Lung (tissue), 12 donors: ENCODE data around the gene TASL. TPM values are rescaled to one million over a fixed set of nuclear protein-coding genes. Genes with fewer than 3 reads are reported as not detected.

Experiments
- ATAC-seq: fragments of 200-7000 bp; cut with Tn5 transposase; one replicate; pipeline ENCODE4 v1.9.1; 2020; ENCODE audit warnings: moderate number of reproducible peaks; ENCODE audit not compliant: insufficient read depth, low FRiP score
- DNase-seq, 3 donors: peaks; one replicate each; pipeline ENCODE4 v3.0.0-alpha.2; 2013 to 2017
- H3K27ac ChIP-seq, 2 donors: one replicate each; pipeline ENCODE4 v1.5.1; 2013; ENCODE audit warnings: mild to moderate bottlenecking in 2 of 2, moderate library complexity in 2 of 2, control low read depth in 1 of 2, inconsistent platforms in 1 of 2, low read depth in 1 of 2, low read length in 1 of 2
- H3K27me3 ChIP-seq, 3 donors: one replicate each; pipeline ENCODE4 v1.5.1; 2013; ENCODE audit warnings: low read length in 2 of 3; ENCODE audit not compliant: control insufficient read depth in 3 of 3, insufficient read depth in 3 of 3
- H3K36me3 ChIP-seq, 4 donors: one replicate each; pipeline ENCODE4 v1.5.1; 2013; ENCODE audit warnings: low read length in 4 of 4, mild to moderate bottlenecking in 1 of 4, moderate library complexity in 1 of 4; ENCODE audit not compliant: control insufficient read depth in 4 of 4, insufficient read depth in 4 of 4
- H3K4me1 ChIP-seq, 5 donors: one replicate each; pipeline ENCODE4 v1.5.1; 2013; ENCODE audit warnings: low read length in 5 of 5, mild to moderate bottlenecking in 2 of 5, moderate library complexity in 1 of 5; ENCODE audit not compliant: control insufficient read depth in 5 of 5, insufficient read depth in 5 of 5
- H3K4me3 ChIP-seq: one replicate; pipeline ENCODE4 v1.5.1; 2013; ENCODE audit warnings: mild to moderate bottlenecking, control low read depth, moderate library complexity
- H3K9ac ChIP-seq, 2 donors: one replicate each; pipeline ENCODE4 v1.5.1; 2013; ENCODE audit warnings: low read length in 2 of 2, control low read depth in 1 of 2; ENCODE audit not compliant: insufficient read depth in 1 of 2
- H3K9me3 ChIP-seq, 4 donors: one replicate each; pipeline ENCODE4 v1.5.1; 2013; ENCODE audit warnings: low read length in 3 of 4, mild to moderate bottlenecking in 1 of 4, moderate library complexity in 1 of 4; ENCODE audit not compliant: control insufficient read depth in 4 of 4, insufficient read depth in 3 of 4
- WGBS, 2 donors: extraction: QIAGEN DNeasy Blood & Tissue Kit; methylation state at CpG; one replicate each; pipeline ENCODE4 v1.1.7; 2013; 5-methylcytosine and 5-hydroxymethylcytosine counted together
- polyA plus RNA-seq, 2 donors: library from polyadenylated mRNA; stranded (reverse); fragments of 200-250 nt; gene quantifications; one replicate each; pipeline ENCODE4 v1.2.1, GENCODE V29; 2013
- total RNA-seq, 2 donors: library from RNA; depleted of rRNA in 1 of 2; stranded (reverse); fragments of >200 nt in 1 of 2; gene quantifications; one replicate each; pipeline ENCODE4 v1.2.1, GENCODE V29; 2014 to 2021
- TF ChIP-seq, protein P1 (sequence below): IDR thresholded peaks from 2 replicates; pipeline ENCODE4 v1.5.1; 2012; ENCODE audit warnings: mild to moderate bottlenecking; ENCODE audit errors: control extremely low read depth, extremely low read depth
- donor health status: control.
- donor health status: control.
- donor health status: Bipolar disorder and iron deficiency.
- donor health status: healthy.
- donor health status: DM: yes; HTN: yes; CAD: no.

TASL gene
- total and polyA plus RNA-seq, 4 donors: 2.1 to 4.6 (median 3.2) TPM

DNA sequence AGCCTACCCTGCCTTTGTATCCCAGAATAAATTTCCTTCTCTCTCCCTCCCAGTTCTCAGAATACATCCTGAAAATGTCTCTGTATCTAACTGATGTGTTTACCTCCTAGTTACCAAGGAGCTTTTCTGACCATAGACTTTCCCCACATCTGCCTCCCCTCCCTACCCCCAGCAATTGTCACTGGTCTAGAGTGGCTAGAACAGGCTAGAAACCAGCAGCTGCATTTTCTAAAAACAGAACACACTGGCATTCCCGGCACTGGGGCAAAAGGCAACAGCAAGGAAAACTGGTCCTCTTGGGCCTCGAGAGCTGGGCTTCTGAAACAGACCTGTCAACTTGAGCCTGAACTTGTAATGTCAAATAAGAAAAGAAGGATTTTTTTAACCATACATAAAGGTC is 16.4 kb downstream of the TASL start:
- H3K9ac ChIP-seq: no peak overlapping the region
- no peaks in the 10 kb centered on the region for H3K4me1 ChIP-seq
- H3K27me3 ChIP-seq: peaks cover 0 to 6% (median 0%) of the 10 kb centered on the region in 3 donors
- no peak overlapping the region for H3K4me3 ChIP-seq
- H3K27ac ChIP-seq: no peak overlapping the region
- DNase-seq (no peak), ATAC-seq (no peak)
- H3K36me3 ChIP-seq: no peaks in the 10 kb centered on the region
- TF ChIP-seq, protein P1, sequence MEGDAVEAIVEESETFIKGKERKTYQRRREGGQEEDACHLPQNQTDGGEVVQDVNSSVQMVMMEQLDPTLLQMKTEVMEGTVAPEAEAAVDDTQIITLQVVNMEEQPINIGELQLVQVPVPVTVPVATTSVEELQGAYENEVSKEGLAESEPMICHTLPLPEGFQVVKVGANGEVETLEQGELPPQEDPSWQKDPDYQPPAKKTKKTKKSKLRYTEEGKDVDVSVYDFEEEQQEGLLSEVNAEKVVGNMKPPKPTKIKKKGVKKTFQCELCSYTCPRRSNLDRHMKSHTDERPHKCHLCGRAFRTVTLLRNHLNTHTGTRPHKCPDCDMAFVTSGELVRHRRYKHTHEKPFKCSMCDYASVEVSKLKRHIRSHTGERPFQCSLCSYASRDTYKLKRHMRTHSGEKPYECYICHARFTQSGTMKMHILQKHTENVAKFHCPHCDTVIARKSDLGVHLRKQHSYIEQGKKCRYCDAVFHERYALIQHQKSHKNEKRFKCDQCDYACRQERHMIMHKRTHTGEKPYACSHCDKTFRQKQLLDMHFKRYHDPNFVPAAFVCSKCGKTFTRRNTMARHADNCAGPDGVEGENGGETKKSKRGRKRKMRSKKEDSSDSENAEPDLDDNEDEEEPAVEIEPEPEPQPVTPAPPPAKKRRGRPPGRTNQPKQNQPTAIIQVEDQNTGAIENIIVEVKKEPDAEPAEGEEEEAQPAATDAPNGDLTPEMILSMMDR: no peak
- WGBS, 2 donors: 69 to 70% methylated on average over 2 of the region's 2 CpGs
- peaks cover 0 to 3% (median 0%) of the 10 kb centered on the region in 4 donors for H3K9me3 ChIP-seq

DNA sequence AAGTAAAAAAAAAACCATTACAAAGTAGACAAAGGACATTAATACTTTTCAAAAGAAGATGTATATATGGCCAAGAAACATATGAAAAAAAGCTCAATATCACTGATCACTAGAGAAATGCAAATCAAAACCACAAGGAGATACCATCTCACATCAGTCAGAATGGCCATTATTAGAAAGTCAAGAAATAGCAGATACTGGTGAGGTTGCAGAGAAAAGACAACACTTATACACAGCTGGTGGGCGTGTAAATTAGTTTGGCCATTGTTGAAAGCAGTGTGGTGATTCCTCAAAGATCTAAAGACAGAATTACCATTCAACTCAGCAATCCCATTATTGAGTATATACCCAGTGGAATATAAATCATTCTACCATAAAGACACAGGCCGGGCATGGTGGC is 39.3 kb downstream of the TASL start:
- H3K36me3 ChIP-seq: no peaks in the 10 kb centered on the region
- H3K4me1 ChIP-seq: no peaks in the 10 kb centered on the region
- 88 to 97% methylated on average over 2 of the region's 2 CpGs for WGBS, 2 donors
- TF ChIP-seq, protein P1: no peak
- H3K4me3 ChIP-seq: no peak overlapping the region
- no peak overlapping the region for H3K9ac ChIP-seq
- no peaks in the 10 kb centered on the region for H3K27me3 ChIP-seq
- no peak overlapping the region for H3K27ac ChIP-seq
- no peaks in the 10 kb centered on the region for H3K9me3 ChIP-seq
- DNase-seq: no peak
- no peak for ATAC-seq

DNA sequence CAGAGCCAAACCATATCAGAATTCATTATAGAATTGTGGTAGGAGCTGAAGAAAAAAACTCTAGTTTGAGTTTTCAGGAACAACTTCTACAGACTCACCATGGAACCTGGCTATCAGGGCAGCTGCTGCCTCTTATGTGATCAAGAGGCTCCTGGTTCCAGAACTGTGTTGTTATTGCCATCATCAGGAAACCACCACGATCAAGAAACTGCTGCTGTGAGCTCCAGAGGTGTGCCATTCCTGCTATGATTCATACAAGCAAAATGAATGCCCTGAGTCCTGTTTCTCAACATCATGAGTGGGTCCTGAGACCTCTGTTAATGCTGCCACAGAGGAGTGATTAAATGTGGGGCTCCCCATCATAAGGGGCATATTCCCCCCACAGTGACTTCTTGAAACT is 43.7 kb downstream of the TASL start:
- Histone ChIP-seq H3K36me3 (no peaks in the 10 kb centered on the region), H3K27ac (no peak overlapping the region), H3K9me3 (no peaks in the 10 kb centered on the region), H3K27me3 (peaks cover 0 to 3% (median 0%) of the 10 kb centered on the region in 3 donors), H3K4me1 (no peaks in the 10 kb centered on the region), H3K4me3 (no peak overlapping the region), H3K9ac (no peak overlapping the region)
- DNase-seq (no peak), ATAC-seq (no peak)
- TF ChIP-seq, protein P1: no peak
- 43 to 46% methylated on average over 1 of the region's 1 CpG for WGBS, 2 donors

DNA sequence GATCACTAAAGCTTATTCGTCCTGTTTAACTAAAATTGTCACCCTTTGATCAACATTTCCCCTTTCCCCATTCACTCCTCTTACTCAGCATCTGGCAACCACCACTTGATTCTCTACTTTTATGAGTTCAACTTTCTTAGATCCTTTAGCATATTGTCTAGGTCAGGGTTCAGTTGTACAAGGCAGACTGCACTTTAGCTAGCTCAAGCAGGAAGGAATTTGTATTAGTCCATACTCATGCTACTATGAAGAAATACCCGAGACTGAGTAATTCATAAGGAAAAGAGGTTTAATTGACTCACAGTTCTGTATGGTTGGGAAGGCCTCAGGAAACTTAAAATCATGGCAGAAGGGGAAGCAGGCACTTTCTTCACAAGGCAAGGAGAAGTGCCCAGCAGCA is 44.3 kb downstream of the TASL start:
- no peak for ATAC-seq
- Histone ChIP-seq H3K27ac (no peak overlapping the region), H3K9ac (no peak overlapping the region), H3K4me3 (no peak overlapping the region), H3K36me3 (no peaks in the 10 kb centered on the region), H3K27me3 (peaks cover 0 to 3% (median 0%) of the 10 kb centered on the region in 3 donors), H3K9me3 (no peaks in the 10 kb centered on the region), H3K4me1 (no peaks in the 10 kb centered on the region)
- no peak for DNase-seq
- TF ChIP-seq, protein P1: no peak
- WGBS, 2 donors: 25 to 45% methylated on average over 2 of the region's 2 CpGs
